HepG2 (cell line): ENCODE results near the gene MADD. TPM values are rescaled to one million over a fixed set of nuclear protein-coding genes. Genes with fewer than 3 reads are reported as not detected.
A peak's percentile ranks its signal among the peaks of the same experiment; 100 is the strongest.

Experiments
- CEBPB ChIP-seq: IDR thresholded peaks from 2 replicates; pipeline ENCODE4 v1.6.1; 2011; ENCODE audit warnings: low read depth, low read length, improper control_type of control experiment, borderline replicate concordance
- FOXK2 ChIP-seq: fragments of 450-650 bp; IDR thresholded peaks from 2 replicates; pipeline ENCODE4 v1.6.1; 2016
- GATA4 ChIP-seq: sonication (generic); IDR thresholded peaks from 2 replicates; pipeline ENCODE4 v1.6.1; 2016; ENCODE audit warnings: antibody characterized with exemption, low read depth, borderline replicate concordance
- HNF1B ChIP-seq: sonication (generic); formaldehyde crosslinking; IDR thresholded peaks from 2 replicates; pipeline ENCODE4 v1.5.1; 2020; ENCODE audit warnings: mild to moderate bottlenecking, moderate library complexity, missing genetic modification reagents
- HNRNPUL1 ChIP-seq: fragments of 200-400 bp; formaldehyde crosslinking; IDR thresholded peaks from 2 replicates; pipeline ENCODE4 v1.6.1; 2017; ENCODE audit warnings: low read depth, mild to moderate bottlenecking, low read length, moderate library complexity
- KLF12 ChIP-seq: sonication (generic); formaldehyde crosslinking; IDR thresholded peaks from 2 replicates; pipeline ENCODE4 v1.4.0; 2020; ENCODE audit warnings: missing genetic modification reagents, borderline replicate concordance
- PTBP1 ChIP-seq: fragments of 200-400 bp; formaldehyde crosslinking; IDR thresholded peaks from 2 replicates; pipeline ENCODE4 v1.6.1; 2018; ENCODE audit warnings: low read length, low read depth; ENCODE audit not compliant: poor library complexity, severe bottlenecking
- RORA ChIP-seq: sonication (generic); formaldehyde crosslinking; IDR thresholded peaks from 2 replicates; pipeline ENCODE4 v1.5.0; 2020; ENCODE audit warnings: mild to moderate bottlenecking, missing genetic modification reagents, moderate library complexity
- SALL2 ChIP-seq: sonication (generic); formaldehyde crosslinking; IDR thresholded peaks from 2 replicates; pipeline ENCODE4 v1.8.1; 2023; ENCODE audit warnings: mild to moderate bottlenecking, missing genetic modification reagents, inconsistent platforms
- SYNCRIP ChIP-seq: fragments of 200-400 bp; formaldehyde crosslinking; IDR thresholded peaks from 2 replicates; pipeline ENCODE4 v1.6.1; 2018; ENCODE audit warnings: mild to moderate bottlenecking, low read depth, low read length; ENCODE audit not compliant: insufficient read depth
- ZBED4 ChIP-seq: sonication (generic); formaldehyde crosslinking; IDR thresholded peaks from 2 replicates; pipeline ENCODE4 v1.4.0; 2020; ENCODE audit warnings: missing genetic modification reagents, borderline replicate concordance
- ZFP90 ChIP-seq: sonication (generic); formaldehyde crosslinking; IDR thresholded peaks from 2 replicates; pipeline ENCODE4 v1.8.0; 2022; ENCODE audit warnings: missing genetic modification reagents, mild to moderate bottlenecking, inconsistent platforms, borderline replicate concordance
- ZIK1 ChIP-seq: sonication (generic); formaldehyde crosslinking; IDR thresholded peaks from 2 replicates; pipeline ENCODE4 v1.5.0; 2020; ENCODE audit warnings: mild to moderate bottlenecking, low read depth, missing genetic modification reagents, borderline replicate concordance
- ZNF256 ChIP-seq: sonication (generic); formaldehyde crosslinking; conservative IDR thresholded peaks from 2 replicates; pipeline ENCODE4 v1.4.0; 2020; ENCODE audit warnings: missing genetic modification reagents
- ZNF260 ChIP-seq: sonication (generic); formaldehyde crosslinking; IDR thresholded peaks from 2 replicates; pipeline ENCODE4 v1.4.0; 2020; ENCODE audit warnings: missing genetic modification reagents, low read depth, mild to moderate bottlenecking, borderline replicate concordance
- ZNF468 ChIP-seq: sonication (generic); formaldehyde crosslinking; IDR thresholded peaks from 2 replicates; pipeline ENCODE4 v1.8.0; 2022; ENCODE audit warnings: mild to moderate bottlenecking, moderate library complexity, missing genetic modification reagents
- ZNF501 ChIP-seq: sonication (generic); formaldehyde crosslinking; IDR thresholded peaks from 2 replicates; pipeline ENCODE4 v1.5.1; 2020; ENCODE audit warnings: mild to moderate bottlenecking, moderate library complexity, missing genetic modification reagents
- ZNF609 ChIP-seq: sonication (generic); formaldehyde crosslinking; IDR thresholded peaks from 2 replicates; pipeline ENCODE4 v1.4.0; 2020; ENCODE audit warnings: mild to moderate bottlenecking, missing genetic modification reagents, borderline replicate concordance
- polyA plus RNA-seq, 8 experiments: library from polyadenylated mRNA; depleted of rRNA in 3 of 8; stranded (reverse) in 7 of 8; unstranded in 1 of 8; fragments of >200 nt; fragmentation: Illumina TruSeq in 4 of 8; extraction: Trizol in 4 of 8; gene quantifications; 2 replicates each; pipeline versions ENCODE4 v1.2.1 to v1.2.3, GENCODE V29; 2011 to 2016; ENCODE audit warnings: low read depth in 4 of 8, missing spikeins in 1 of 8, mixed read lengths in 1 of 8; ENCODE audit not compliant: insufficient read depth in 1 of 8
- total RNA-seq, 5 experiments: library from RNA; depleted of rRNA; stranded (reverse); fragments of >200 nt; fragmentation: Illumina TruSeq; extraction: Trizol; gene quantifications; 2 replicates each; pipeline ENCODE4 v1.2.3, GENCODE V29; 2016; ENCODE audit warnings: low read depth in 1 of 5

Gene MADD
- total and polyA plus RNA-seq, 2 of the 13 experiments (the other 11 are each of a cell fraction or from before 2014, with no cell fraction given): 18.0 to 29.2 TPM

GRCh38 chr11:47355283-47356128, 85.6 kb downstream of the MADD start (continued):
- TF ChIP-seq ZNF256 (CRISPR knock-in tag) (no peak), KLF12 (no peak), HNF1B (CRISPR knock-in tag) (peak; percentile 59; the same call in 1 of the 2 replicates), SYNCRIP (no peak), ZFP90 (CRISPR knock-in tag) (no peak), RORA (CRISPR knock-in tag) (no peak), HNRNPUL1 (no peak), ZNF260 (CRISPR knock-in tag) (no peak), SALL2 (peak; percentile 31; the same call in 1 of the 2 replicates), ZNF609 (0 out of 2 replicates have a peak, but pooled peaks have one; percentile 28), ZIK1 (0 out of 2 replicates have a peak, but pooled peaks have one; percentile 37), ZNF468 (no peak), ZNF501 (CRISPR knock-in tag) (no peak), FOXK2 (no peak), GATA4 (no peak), PTBP1 (no peak), ZBED4 (CRISPR knock-in tag) (peak; percentile 78; the same call in 1 of the 2 replicates), CEBPB (no peak)
